Loucy (cell line): ENCODE data around the gene PAM16.

Source experiments
- CTCF ChIP-seq: fragments of 200-600 bp; sonication (generic); conservative IDR thresholded peaks from 2 replicates; pipeline ENCODE4 v1.5.1; 2014; ENCODE audit warnings: mild to moderate bottlenecking, antibody characterized with exemption, low read length
- EZH2phosphoT487 ChIP-seq: fragments of 200-600 bp; IDR thresholded peaks from 2 replicates; pipeline ENCODE4 v1.6.1; 2018; ENCODE audit warnings: antibody characterized with exemption, mild to moderate bottlenecking, moderate library complexity, borderline replicate concordance

- no peak for TF ChIP-seq CTCF
- no peak for TF ChIP-seq EZH2phosphoT487
Measured at GRCh38 chr16:4344983-4345835, 5.9 kb downstream of the PAM16 start.
